Astrocyte (in vitro differentiated cells and primary cell): ENCODE results near the gene EXOC6.

Experiments used
- CTCF ChIP-seq: IDR thresholded peaks from 2 replicates; pipeline ENCODE4 v1.5.1; 2011; ENCODE audit warnings: low read depth, mild to moderate bottlenecking, inconsistent platforms, low read length, moderate library complexity; ENCODE audit not compliant: insufficient read depth
- EZH2 ChIP-seq: IDR thresholded peaks from 2 replicates; pipeline ENCODE4 v1.6.1; 2012; ENCODE audit warnings: mild to moderate bottlenecking, low read length, inconsistent platforms; ENCODE audit not compliant: insufficient read depth

DNA sequence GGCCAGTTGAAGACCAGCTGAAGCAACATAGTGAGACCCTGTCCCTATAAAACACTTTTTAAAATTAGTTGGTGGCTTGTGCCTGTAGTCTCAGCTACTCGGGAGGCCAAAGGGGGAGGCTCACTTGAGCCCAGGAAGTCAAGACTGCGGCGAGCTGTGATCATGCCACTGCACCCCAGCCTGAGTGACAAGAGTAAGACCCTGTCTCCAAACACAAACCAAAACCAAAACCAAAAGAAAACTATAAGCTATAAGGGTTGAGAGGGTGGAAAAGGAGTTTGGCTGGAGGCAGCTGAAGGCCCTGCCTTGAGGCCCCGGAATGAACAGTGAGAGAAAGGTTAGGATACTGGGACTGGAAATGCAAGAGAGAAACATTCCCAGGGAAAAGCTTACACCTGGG lies 10.9 kb upstream of the EXOC6 start:
- TF ChIP-seq CTCF, result no peak
- no peak for TF ChIP-seq EZH2
